Ovary (tissue), 3 donors: Measurements from ENCODE around the gene TDRD3.

Source experiments
- EP300 ChIP-seq: sonication (generic); formaldehyde crosslinking; IDR thresholded peaks from one replicate; pipeline ENCODE4 v1.6.1; 2017; ENCODE audit warnings: antibody characterized with exemption
- POLR2A ChIP-seq: fragments of 450-650 bp; IDR thresholded peaks from one replicate; pipeline ENCODE4 v1.6.1; 2017; ENCODE audit warnings: antibody characterized with exemption, mild to moderate bottlenecking, moderate library complexity
- TF ChIP-seq, protein P1 (sequence below), 3 donors: fragments of 450-650 bp in 2 of 3; fragments of 200-600 bp in 1 of 3; IDR thresholded peaks; one replicate each; pipeline versions ENCODE4 v1.5.1 to v1.8.0; 2016 to 2022; ENCODE audit warnings: antibody characterized with exemption in 3 of 3, mild to moderate bottlenecking in 1 of 3
- donor health status: DM: no; HTN: no; CAD: no.

DNA sequence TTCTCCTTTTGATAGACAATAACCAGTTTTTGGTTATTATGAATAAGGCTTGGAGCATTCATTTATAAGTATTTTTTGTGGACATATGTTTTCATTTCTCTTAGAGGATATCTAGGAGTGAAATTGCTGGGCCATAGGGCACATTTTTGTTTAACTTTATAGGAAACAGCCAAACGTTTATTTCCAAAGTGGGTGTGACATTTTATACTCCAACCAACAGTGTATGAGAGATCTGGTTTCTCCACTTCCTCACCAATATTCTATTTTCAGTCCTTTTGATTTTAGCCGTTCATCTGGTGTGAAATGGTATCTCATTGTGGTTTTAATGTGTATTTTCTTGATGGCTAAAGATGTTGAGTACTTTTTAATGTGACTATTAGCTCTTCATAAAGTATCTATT lies 21.9 kb downstream of the TDRD3 start:
- TF ChIP-seq, protein P1, sequence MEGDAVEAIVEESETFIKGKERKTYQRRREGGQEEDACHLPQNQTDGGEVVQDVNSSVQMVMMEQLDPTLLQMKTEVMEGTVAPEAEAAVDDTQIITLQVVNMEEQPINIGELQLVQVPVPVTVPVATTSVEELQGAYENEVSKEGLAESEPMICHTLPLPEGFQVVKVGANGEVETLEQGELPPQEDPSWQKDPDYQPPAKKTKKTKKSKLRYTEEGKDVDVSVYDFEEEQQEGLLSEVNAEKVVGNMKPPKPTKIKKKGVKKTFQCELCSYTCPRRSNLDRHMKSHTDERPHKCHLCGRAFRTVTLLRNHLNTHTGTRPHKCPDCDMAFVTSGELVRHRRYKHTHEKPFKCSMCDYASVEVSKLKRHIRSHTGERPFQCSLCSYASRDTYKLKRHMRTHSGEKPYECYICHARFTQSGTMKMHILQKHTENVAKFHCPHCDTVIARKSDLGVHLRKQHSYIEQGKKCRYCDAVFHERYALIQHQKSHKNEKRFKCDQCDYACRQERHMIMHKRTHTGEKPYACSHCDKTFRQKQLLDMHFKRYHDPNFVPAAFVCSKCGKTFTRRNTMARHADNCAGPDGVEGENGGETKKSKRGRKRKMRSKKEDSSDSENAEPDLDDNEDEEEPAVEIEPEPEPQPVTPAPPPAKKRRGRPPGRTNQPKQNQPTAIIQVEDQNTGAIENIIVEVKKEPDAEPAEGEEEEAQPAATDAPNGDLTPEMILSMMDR (IDR thresholded peaks at IDR 0.05), result no peak
- TF ChIP-seq EP300 (no peak), POLR2A (no peak)
